SJSA1 (cell line): ENCODE results near the gene ST3GAL5. TPM values are rescaled to one million over a fixed set of nuclear protein-coding genes. Genes with fewer than 3 reads are reported as not detected.

Source experiments
- DNase-seq, 2 experiments: peaks; one replicate each; pipeline ENCODE4 v3.0.0-alpha.2; 2015 to 2020; ENCODE audit warnings: low spot score in 2 of 2, low read depth in 1 of 2
- H3K27ac ChIP-seq: fragments of 250-450 bp; sonication (Bioruptor Pico); 2 replicates; pipeline ENCODE4 v1.5.1; 2020; ENCODE audit warnings: mild to moderate bottlenecking, moderate library complexity
- H3K27me3 ChIP-seq: fragments of 250-450 bp; sonication (Bioruptor Pico); replicated peaks from 2 replicates; pipeline ENCODE4 v1.5.1; 2020; ENCODE audit warnings: mild to moderate bottlenecking, moderate library complexity
- H3K36me3 ChIP-seq: fragments of 250-450 bp; sonication (Bioruptor Pico); 2 replicates; pipeline ENCODE4 v1.5.1; 2020; ENCODE audit warnings: mild to moderate bottlenecking
- H3K4me1 ChIP-seq: fragments of 250-450 bp; sonication (Bioruptor Pico); replicated peaks from 2 replicates; pipeline ENCODE4 v1.6.1; 2021; ENCODE audit warnings: mild to moderate bottlenecking
- H3K4me3 ChIP-seq: fragments of 250-450 bp; sonication (Bioruptor Pico); 2 replicates; pipeline ENCODE4 v1.5.1; 2020; ENCODE audit warnings: mild to moderate bottlenecking
- H3K9me3 ChIP-seq: fragments of 250-450 bp; sonication (Bioruptor Pico); replicated peaks from 2 replicates; pipeline ENCODE4 v1.5.1; 2020; ENCODE audit warnings: mild to moderate bottlenecking
- total RNA-seq: library from RNA; depleted of rRNA; stranded (reverse); fragments of >200 nt; shearing (Covaris generic); gene quantifications from 2 replicates; pipeline ENCODE4 v1.2.3, GENCODE V29; 2014

ST3GAL5 gene
- total RNA-seq, 1 experiment from 2014 or later = 84.5 TPM

DNA sequence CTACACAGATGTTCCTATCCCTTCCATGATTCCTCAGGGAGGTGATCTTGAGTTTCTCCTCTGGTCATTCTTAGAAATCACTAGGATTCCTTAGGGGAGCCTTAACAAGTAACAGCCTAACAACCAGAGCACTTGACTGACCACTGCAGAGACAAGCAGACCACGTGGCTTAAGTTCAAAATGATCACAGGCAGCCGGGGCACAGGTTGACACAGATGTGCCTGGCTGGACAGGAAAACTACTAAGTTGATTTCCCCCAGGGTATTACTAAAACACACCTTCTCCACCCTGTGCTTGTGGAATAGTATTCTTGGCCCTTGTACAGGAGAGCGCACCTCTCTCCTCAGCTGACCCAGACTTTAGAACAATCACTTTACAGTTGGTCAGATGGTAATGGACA lies 29.9 kb downstream of the ST3GAL5 start:
- Histone ChIP-seq H3K36me3 (peaks cover 80% of the 10 kb centered on the region), H3K27me3 (no peaks in the 10 kb centered on the region), H3K27ac (no peak overlapping the region), H3K9me3 (no peaks in the 10 kb centered on the region), H3K4me1 (no peaks in the 10 kb centered on the region), H3K4me3 (no peak overlapping the region)
- DNase-seq = peak in 1 of 2 experiments; percentile 16

DNA sequence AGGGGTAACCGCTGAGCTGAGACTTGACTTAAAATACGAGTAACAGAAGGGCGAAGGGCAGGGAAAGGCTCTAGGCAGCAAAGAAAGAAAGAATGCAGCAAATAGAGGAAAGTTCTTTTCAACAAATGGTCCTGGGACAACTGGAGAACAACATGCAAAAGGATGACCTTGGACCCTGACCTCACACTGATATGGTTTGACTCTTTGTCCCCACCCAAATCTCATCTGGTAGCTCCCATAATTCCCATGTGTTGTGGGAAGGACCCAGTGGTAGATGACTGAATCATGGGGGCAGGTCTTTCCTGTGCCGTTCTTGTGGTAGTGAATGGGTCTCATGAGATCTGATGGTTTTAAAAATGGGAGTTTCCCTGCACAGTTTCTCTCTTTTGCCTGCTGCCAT lies 33.9 kb downstream of the ST3GAL5 start:
- no peak overlapping the region for H3K4me3 ChIP-seq
- DNase-seq = no peak
- peaks cover 73% of the 10 kb centered on the region for H3K36me3 ChIP-seq
- no peaks in the 10 kb centered on the region for H3K9me3 ChIP-seq
- H3K27ac ChIP-seq = no peak overlapping the region
- H3K27me3 ChIP-seq = no peaks in the 10 kb centered on the region
- H3K4me1 ChIP-seq = peaks cover 4% of the 10 kb centered on the region

DNA sequence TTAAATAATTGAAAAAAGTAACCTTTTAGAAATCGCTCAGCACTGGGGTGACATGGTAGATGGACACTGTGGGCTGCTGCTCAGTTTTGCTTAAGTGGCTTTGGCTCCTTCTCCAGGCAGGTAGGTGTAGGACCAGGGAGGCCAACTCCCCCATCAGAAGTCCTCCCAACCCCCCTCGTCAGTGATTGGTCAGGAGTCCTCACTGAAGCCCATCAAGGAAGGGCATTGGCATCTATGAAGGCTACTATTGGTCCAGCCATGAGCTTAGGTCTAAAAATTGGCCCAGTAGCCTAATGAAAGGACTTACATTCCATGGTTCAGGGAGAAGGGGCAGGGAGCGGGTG lies 34.7 kb downstream of the ST3GAL5 start:
- no peak overlapping the region for H3K4me3 ChIP-seq
- H3K4me1 ChIP-seq = peaks cover 4% of the 10 kb centered on the region
- peaks cover 69% of the 10 kb centered on the region for H3K36me3 ChIP-seq
- no peak overlapping the region for H3K27ac ChIP-seq
- H3K27me3 ChIP-seq = no peaks in the 10 kb centered on the region
- H3K9me3 ChIP-seq = no peaks in the 10 kb centered on the region
- peak in 1 of 2 experiments; percentile 30 for DNase-seq

DNA sequence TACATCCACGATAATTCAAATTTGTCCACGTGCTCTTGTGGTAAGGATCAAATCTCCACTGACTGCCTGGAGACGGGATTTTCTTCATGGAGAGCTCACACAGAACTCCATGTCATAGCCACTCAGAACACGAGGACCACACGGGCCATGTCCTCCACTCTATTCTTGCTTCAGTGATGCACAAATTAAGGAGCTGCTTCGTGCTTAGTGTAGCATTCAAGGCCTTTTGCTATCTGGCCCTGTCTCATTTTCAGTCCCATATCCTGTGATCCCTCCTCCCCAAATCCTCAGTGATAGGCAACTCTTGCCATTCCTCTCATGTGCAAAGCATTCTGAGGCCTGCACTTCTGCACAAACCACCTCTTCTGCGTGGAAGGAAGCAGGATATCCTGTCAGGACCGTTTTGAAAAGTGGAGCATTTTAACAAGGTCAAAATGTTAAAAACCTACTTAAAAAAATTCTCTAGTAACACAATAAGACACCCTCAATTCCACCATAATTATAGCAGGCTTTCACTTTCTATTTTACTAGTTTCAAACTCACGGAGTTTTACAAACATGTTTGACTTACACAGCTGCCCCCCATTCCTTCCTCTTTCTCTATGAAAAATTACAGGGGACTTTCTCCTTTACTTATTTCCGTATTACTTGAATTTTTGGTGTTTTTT lies 35.2 kb downstream of the ST3GAL5 start:
- Histone ChIP-seq H3K27me3 (no peaks in the 10 kb centered on the region), H3K36me3 (peaks cover 65% of the 10 kb centered on the region), H3K4me1 (peaks cover 4% of the 10 kb centered on the region), H3K27ac (no peak overlapping the region), H3K4me3 (no peak overlapping the region), H3K9me3 (no peaks in the 10 kb centered on the region)
- peak in 1 of 2 experiments; percentile 9 for DNase-seq

DNA sequence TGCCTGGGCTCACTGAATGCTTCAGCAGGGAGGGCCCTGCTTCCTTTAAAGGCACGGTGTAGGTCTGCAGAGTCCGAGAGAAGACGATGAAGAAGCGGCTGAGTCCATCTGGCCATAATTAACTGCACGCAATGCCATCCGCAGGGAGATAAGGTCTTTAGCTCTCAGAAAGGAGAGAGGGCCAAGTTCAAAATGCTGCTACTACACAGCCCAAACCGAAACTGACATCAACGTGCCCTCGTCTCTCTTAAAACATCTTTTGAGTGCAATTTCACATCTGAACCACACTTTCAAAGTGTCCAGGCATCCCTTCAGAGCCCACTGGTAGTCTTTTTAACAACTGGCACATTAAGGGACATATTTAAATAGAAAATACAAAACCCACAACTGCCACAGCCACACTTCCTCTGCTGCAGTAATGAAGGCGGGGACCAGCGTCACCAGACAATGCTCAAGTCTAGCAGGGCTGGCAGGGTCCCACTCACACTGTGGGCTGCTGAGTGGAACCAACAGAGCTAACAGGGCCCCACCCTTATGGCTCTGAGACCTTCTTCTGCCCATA lies 35.8 kb downstream of the ST3GAL5 start:
- peaks cover 62% of the 10 kb centered on the region for H3K36me3 ChIP-seq
- no peak overlapping the region for H3K4me3 ChIP-seq
- peaks cover 4% of the 10 kb centered on the region for H3K4me1 ChIP-seq
- H3K27ac ChIP-seq = no peak overlapping the region
- H3K27me3 ChIP-seq = no peaks in the 10 kb centered on the region
- DNase-seq = peak in 1 of 2 experiments; percentile 35
- H3K9me3 ChIP-seq = no peaks in the 10 kb centered on the region

DNA sequence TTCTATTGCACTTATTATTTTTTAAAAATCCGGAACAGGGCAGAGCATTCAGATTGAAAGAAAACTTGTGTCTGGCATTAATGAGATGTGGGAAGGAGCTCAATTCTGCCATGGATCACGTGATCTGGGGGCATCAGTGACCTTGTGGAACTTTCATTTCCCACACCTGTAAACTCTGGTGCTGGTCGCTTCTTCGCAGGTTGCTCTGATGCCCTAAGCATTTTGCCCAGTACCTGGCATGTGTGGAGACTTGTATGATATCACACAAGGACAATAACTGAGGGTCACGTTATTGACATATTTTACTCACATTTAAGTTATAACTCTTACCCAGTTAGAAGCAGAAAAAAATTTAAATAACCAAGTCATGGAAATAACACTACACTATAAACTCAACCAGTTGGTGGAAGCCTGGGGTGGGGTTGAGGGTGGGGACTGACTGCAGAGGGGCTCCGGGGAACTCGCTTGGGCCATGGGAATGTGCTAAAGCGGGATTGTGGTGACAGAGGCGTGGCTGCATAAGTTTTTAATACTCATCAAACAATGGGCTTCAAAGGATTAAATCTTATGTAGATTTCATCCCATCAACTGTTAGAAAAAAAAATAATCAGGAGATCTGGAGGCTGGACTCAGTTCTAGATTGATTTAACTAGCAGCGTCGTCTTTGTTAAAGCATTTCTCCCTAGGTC lies 36.5 kb downstream of the ST3GAL5 start:
- H3K36me3 ChIP-seq = peaks cover 65% of the 10 kb centered on the region
- H3K9me3 ChIP-seq = no peaks in the 10 kb centered on the region
- H3K27me3 ChIP-seq = no peaks in the 10 kb centered on the region
- no peak overlapping the region for H3K27ac ChIP-seq
- H3K4me1 ChIP-seq = peaks cover 4% of the 10 kb centered on the region
- H3K4me3 ChIP-seq = no peak overlapping the region
- peak in 1 of 2 experiments; percentile 16 for DNase-seq

DNA sequence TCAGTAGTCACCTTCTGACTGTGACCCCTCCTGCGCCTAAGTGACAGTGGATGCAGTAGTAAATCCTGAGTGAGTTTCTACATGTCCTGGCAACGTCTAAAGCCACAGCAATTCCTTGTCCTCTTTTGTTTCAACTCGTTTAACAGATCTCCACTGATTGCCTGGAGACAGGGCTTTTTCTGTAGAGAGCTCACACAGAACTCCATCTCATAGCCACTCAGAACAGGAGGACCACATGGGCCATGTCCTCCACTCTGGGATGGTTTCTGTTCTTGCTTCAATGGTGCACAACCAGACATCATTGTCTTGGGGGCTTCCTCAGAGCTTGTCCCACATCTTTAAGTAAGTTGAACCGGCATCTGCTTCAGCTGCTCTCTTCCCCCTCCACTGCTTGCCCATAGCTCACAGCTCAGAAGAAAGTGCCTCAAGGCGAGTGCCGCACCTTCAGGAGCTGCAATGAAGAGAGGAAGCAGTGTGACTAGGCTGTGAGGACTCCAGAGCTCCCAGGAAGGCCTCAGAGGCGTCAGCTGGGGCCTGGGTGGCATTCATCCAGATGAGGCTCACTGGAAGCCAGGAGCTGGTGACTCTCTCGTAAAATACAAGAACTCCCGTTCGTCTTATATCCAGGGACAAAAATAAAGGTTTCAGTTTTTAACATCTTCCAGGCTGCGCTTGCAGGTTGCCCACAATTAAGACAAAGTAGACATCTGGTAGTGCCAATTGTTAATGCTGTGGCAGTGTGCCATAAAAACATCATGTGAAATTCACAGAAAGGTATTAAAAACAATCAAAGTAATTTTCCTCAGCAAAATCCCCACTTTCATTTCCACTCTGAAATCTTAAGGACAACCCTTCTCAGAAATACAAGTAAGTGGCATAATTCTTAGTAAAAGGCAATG lies 37.3 kb downstream of the ST3GAL5 start:
- Histone ChIP-seq H3K4me3 (no peak overlapping the region), H3K27ac (no peak overlapping the region), H3K4me1 (peaks cover 12% of the 10 kb centered on the region), H3K36me3 (peaks cover 71% of the 10 kb centered on the region), H3K9me3 (no peaks in the 10 kb centered on the region), H3K27me3 (no peaks in the 10 kb centered on the region)
- peak in 1 of 2 experiments; percentile 36 for DNase-seq

DNA sequence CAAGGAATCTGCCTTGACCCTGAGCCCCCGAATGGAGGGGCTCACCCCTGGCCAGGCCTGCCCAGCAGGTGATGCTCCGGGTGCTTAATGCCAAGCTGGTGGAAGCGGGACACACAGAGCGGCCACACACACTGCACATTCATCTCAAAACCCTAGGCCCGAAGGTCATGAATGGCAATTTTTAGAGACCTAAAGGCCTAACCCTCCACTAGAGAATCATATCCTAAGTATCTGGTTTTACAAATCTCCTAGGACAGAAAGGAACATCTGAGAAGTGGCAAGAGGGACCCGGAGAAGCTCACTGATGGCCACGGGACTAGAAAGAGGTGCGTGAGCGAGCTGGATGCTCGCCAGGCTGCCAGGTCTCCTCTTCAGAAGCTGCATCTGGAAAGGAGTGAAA lies 38.3 kb downstream of the ST3GAL5 start:
- DNase-seq = peak in 1 of 2 experiments; percentile 25

DNA sequence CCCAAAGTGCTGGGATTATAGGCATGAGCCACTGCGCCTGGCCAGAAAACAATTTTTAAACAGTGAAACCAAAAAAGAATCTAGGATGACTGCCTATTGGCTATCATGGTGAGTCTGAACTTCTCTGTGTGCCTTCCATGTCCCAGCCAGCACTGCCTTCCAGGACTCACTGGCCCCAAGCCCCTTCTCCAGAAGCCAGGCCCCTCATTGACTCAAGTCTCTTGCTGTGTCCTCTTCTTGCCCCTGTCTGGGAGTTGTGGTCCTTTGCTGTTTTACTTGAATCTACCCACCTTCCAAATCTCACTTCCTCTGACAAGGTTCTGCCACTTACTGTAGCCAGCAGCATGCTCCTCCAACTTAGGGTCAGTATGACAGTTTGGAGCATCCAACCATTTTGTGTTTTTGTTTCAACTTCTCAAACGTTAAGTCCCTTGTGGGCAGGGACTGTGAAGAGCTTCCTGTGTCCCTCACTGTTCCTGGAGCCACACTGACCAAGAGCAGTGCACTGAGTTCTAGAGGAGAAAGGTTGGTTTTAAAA lies 41.7 kb downstream of the ST3GAL5 start:
- DNase-seq = peak in 1 of 2 experiments; percentile 21
- Histone ChIP-seq H3K27me3 (no peaks in the 10 kb centered on the region), H3K4me1 (peaks cover 11% of the 10 kb centered on the region), H3K9me3 (no peaks in the 10 kb centered on the region; the same call in 1 of the 2 replicates), H3K27ac (no peak overlapping the region), H3K36me3 (peaks cover 74% of the 10 kb centered on the region), H3K4me3 (no peak overlapping the region)

More for the DNA sequence above, 38.3 kb downstream of the ST3GAL5 start:
- Histone ChIP-seq H3K9me3 (no peaks in the 10 kb centered on the region), H3K27me3 (no peaks in the 10 kb centered on the region), H3K4me3 (no peak overlapping the region), H3K36me3 (peaks cover 67% of the 10 kb centered on the region), H3K4me1 (peaks cover 15% of the 10 kb centered on the region), H3K27ac (no peak overlapping the region)

DNA sequence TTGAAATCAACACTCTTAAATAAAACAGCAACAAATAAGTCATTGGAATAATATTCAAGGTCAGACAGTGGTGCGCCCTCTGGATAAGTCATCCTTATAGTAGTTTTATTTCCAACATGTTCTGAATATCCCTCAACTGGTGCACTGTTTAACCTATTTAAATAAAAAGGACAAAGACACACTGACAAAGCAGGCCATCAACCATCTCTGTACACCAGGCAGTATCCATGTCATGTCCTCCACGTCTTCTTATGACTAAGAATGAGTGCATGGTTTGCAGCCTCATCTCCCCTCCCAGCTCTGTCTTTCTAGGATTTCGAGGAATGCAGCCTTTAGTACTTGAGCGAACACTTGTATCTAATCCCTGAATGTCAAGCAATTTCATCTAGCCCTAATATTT lies 42.4 kb downstream of the ST3GAL5 start:
- Histone ChIP-seq H3K27ac (no peak overlapping the region), H3K27me3 (no peaks in the 10 kb centered on the region), H3K9me3 (no peaks in the 10 kb centered on the region; the same call in 1 of the 2 replicates)

DNA sequence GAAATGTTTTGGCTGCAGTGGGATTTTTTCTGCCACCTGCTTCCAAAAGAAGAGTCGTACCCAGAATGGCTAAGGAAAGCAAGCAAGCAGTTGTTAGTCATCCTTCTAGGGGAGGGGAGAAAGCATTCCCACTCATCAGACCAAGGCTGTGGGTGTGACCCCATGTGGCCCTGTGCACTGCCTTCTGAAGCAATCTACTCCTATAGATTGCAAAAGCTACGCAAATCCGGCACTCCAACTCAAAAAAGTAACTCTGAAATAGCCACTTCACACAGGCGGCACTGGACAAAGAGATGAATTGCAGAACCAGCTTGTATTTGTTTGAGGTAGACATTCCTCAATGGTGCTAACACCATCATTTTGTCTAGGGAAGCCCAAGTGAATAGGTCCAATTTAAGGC lies 44.3 kb downstream of the ST3GAL5 start:
- Histone ChIP-seq H3K27ac (no peak overlapping the region), H3K36me3 (peaks cover 63% of the 10 kb centered on the region)
- peak in 1 of 2 experiments; percentile 20 for DNase-seq

More for the DNA sequence above, 42.4 kb downstream of the ST3GAL5 start:
- peak in 1 of 2 experiments; percentile 32 for DNase-seq
- Histone ChIP-seq H3K4me3 (no peak overlapping the region), H3K4me1 (peaks cover 11% of the 10 kb centered on the region), H3K36me3 (peaks cover 67% of the 10 kb centered on the region)

DNA sequence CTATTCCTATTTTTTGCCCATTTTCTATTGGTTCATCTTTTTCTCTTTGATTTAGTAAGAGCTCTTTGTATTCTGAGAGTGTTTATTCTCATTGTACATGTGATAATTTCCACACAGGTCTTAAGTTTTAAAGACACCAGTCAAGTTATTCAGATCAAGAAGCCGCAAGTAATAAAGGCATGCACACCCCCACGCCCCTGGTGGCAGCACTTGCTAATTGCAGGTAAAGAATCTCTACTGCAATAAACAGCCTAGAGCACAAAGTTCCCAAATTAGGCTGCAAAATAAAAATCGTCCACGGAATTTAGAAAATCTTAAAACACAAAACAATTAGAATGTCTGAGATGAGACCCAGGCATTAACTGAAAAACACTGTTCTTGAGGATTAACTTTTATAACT lies 45.2 kb downstream of the ST3GAL5 start:
- Histone ChIP-seq H3K4me3 (no peak overlapping the region), H3K27me3 (no peaks in the 10 kb centered on the region), H3K9me3 (no peaks in the 10 kb centered on the region; the same call in 1 of the 2 replicates), H3K4me1 (peaks cover 11% of the 10 kb centered on the region), H3K36me3 (peaks cover 66% of the 10 kb centered on the region), H3K27ac (no peak overlapping the region)
- DNase-seq = peak in 1 of 2 experiments; percentile 47

More for the DNA sequence above, 44.3 kb downstream of the ST3GAL5 start:
- Histone ChIP-seq H3K9me3 (no peaks in the 10 kb centered on the region; the same call in 1 of the 2 replicates), H3K27me3 (no peaks in the 10 kb centered on the region), H3K4me1 (peaks cover 11% of the 10 kb centered on the region), H3K4me3 (no peak overlapping the region)

DNA sequence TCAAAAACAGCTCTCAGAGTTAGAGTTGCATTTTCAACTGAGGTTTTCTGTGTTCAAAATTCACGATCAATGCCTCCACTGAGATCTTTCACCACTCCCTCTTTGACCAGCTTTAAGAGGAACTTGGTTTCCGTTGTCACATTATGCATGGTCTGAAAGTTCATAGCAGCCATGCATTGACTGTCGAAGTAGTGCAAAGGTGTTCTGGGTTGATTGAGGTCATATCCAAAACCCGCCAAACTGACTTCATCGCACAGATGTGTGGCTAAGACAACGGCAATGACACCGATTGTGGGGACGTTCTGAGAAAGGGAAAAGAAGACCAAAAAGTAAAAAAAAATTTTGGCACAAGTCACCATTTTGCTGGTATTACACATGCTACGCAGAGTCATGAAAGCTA lies 48.7 kb downstream of the ST3GAL5 start:
- no peaks in the 10 kb centered on the region for H3K27me3 ChIP-seq
- H3K4me1 ChIP-seq = no peaks in the 10 kb centered on the region
- DNase-seq = no peak
- peaks cover 5% of the 10 kb centered on the region for H3K9me3 ChIP-seq
- H3K36me3 ChIP-seq = peaks cover 37% of the 10 kb centered on the region
- H3K4me3 ChIP-seq = no peak overlapping the region
- H3K27ac ChIP-seq = no peak overlapping the region
